Bone marrow (tissue), 2 donors: ENCODE measurements around the gene AKAIN1.

ENCODE experiments used
- DNase-seq, 2 donors: peaks; one replicate each; lab custom pipeline; 2025; lab: John Stamatoyannopoulos, UW

The AKAIN1 gene

GRCh38 chr18:5197032-5197434, at the start of gene AKAIN1:
AKAIN1 (minus strand) TSS chr18:5197257; CDS start chr18:5197053, 204 bp downstream.
- no peak for DNase-seq

- DNase-seq = no peak
These were observed 47.9 kb upstream of the AKAIN1 start for GRCh38 chr18:5244941-5245340.

- no peak for DNase-seq
These were observed 42.4 kb upstream of the AKAIN1 start for GRCh38 chr18:5239447-5239846.

- no peak for DNase-seq
These were observed 41.4 kb upstream of the AKAIN1 start for GRCh38 chr18:5238371-5238976.

- peak; percentile 83 to 88 for DNase-seq
These were observed 40.8 kb upstream of the AKAIN1 start for GRCh38 chr18:5237723-5238370.

- no peak for DNase-seq
These were observed 40.1 kb upstream of the AKAIN1 start for GRCh38 chr18:5237083-5237722.

GRCh38 chr18:5214583-5215351, 17.7 kb upstream of the AKAIN1 start:
- no peak for DNase-seq

GRCh38 chr18:5207471-5208150, 10.6 kb upstream of the AKAIN1 start:
- DNase-seq = no peak

- no peak for DNase-seq
These were observed 1.3 kb upstream of the AKAIN1 start for GRCh38 chr18:5198311-5198710.

GRCh38 chr18:5197461-5197860, 404 bp upstream of the AKAIN1 start:
- DNase-seq = no peak

- no peak for DNase-seq
These were observed 615 bp downstream of the AKAIN1 start for GRCh38 chr18:5196253-5197031.

- no peak for DNase-seq
These were observed 1.4 kb downstream of the AKAIN1 start for GRCh38 chr18:5195656-5196055.

- DNase-seq = no peak
These were observed 16.8 kb downstream of the AKAIN1 start for GRCh38 chr18:5180254-5180653.

- no peak for DNase-seq
These were observed 18.5 kb downstream of the AKAIN1 start for GRCh38 chr18:5178519-5178918.

- DNase-seq = no peak
These were observed 21.7 kb downstream of the AKAIN1 start for GRCh38 chr18:5175378-5175777.

- DNase-seq = no peak
These were observed 23.4 kb downstream of the AKAIN1 start for GRCh38 chr18:5173646-5174045.

- DNase-seq = no peak
These were observed 23.8 kb downstream of the AKAIN1 start for GRCh38 chr18:5173236-5173635.

- DNase-seq = no peak
These were observed 29.2 kb downstream of the AKAIN1 start for GRCh38 chr18:5167831-5168230.

- no peak for DNase-seq
These were observed 30.3 kb downstream of the AKAIN1 start for GRCh38 chr18:5166606-5167280.

- no peak for DNase-seq
These were observed 32.2 kb downstream of the AKAIN1 start for GRCh38 chr18:5164903-5165302.

- no peak for DNase-seq
These were observed 34.9 kb downstream of the AKAIN1 start for GRCh38 chr18:5162111-5162510.
